GM13977 (cell line): ENCODE results near the gene CHMP4A.
"Not testable (repeated sequence)": the region's sequence is repeated elsewhere in the genome, so short reads cannot be mapped to it uniquely, and the experiment has no call there.

Experiments
- DNase-seq: peaks from one replicate; pipeline ENCODE4 v3.0.0; 2012; ENCODE audit warnings: low spot score
- in situ Hi-C: fragments of 300-500 bp; cut with MboI; formaldehyde crosslinking; loops from one replicate; pipeline ENCODE4 v1.12.0; 2022; ENCODE audit warnings: low sequenced_read_pairs, low pct_unique_long_range_greater_than_20kb, mixed read lengths, inconsistent platforms; ENCODE audit not compliant: unreplicated experiment
- TF ChIP-seq, protein P1 (sequence below): IDR thresholded peaks from 2 replicates; pipeline ENCODE4 v1.5.1; 2012; ENCODE audit warnings: mild to moderate bottlenecking, control low read depth; ENCODE audit not compliant: insufficient read depth; ENCODE audit errors: extremely low read depth, missing control alignments

CHMP4A gene

DNA sequence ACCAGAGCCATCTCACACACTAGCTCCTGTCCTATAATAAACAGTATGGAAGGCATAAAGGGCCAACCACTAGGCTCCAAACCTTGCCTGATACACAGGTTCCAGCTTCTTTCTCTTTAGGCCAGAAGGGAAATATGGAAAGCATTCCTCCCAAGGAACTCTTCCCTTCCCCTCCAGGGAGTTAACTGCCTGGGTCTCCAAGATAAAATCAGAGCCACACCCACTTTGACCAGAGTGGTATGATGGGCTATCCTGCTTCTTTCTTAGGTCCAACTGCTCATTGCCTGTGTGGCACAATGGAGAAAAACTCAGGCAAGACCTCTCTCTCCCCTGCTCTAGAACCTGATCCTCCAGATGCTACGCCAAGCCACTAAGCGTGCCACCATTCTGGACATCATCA, 5.7 kb downstream of the CHMP4A start:
- in situ Hi-C loops, result no loop called here
- TF ChIP-seq, protein P1, sequence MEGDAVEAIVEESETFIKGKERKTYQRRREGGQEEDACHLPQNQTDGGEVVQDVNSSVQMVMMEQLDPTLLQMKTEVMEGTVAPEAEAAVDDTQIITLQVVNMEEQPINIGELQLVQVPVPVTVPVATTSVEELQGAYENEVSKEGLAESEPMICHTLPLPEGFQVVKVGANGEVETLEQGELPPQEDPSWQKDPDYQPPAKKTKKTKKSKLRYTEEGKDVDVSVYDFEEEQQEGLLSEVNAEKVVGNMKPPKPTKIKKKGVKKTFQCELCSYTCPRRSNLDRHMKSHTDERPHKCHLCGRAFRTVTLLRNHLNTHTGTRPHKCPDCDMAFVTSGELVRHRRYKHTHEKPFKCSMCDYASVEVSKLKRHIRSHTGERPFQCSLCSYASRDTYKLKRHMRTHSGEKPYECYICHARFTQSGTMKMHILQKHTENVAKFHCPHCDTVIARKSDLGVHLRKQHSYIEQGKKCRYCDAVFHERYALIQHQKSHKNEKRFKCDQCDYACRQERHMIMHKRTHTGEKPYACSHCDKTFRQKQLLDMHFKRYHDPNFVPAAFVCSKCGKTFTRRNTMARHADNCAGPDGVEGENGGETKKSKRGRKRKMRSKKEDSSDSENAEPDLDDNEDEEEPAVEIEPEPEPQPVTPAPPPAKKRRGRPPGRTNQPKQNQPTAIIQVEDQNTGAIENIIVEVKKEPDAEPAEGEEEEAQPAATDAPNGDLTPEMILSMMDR, result no peak
- no peak for DNase-seq

DNA sequence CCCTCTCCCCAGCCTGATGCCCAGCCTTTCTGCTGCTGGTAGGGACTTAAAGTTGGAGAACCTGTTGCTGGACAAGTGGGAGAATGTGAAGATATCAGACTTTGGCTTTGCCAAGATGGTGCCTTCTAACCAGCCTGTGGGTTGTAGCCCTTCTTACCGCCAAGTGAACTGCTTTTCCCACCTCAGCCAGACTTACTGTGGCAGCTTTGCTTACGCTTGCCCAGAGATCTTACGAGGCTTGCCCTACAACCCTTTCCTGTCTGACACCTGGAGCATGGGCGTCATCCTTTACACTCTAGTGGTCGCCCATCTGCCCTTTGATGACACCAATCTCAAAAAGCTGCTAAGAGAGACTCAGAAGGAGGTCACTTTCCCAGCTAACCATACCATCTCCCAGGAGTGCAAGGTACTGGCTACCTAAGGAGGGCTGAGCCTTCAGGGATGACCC, 6.2 kb downstream of the CHMP4A start:
- in situ Hi-C loops, result no loop called here
- TF ChIP-seq, protein P1, result no peak

DNA sequence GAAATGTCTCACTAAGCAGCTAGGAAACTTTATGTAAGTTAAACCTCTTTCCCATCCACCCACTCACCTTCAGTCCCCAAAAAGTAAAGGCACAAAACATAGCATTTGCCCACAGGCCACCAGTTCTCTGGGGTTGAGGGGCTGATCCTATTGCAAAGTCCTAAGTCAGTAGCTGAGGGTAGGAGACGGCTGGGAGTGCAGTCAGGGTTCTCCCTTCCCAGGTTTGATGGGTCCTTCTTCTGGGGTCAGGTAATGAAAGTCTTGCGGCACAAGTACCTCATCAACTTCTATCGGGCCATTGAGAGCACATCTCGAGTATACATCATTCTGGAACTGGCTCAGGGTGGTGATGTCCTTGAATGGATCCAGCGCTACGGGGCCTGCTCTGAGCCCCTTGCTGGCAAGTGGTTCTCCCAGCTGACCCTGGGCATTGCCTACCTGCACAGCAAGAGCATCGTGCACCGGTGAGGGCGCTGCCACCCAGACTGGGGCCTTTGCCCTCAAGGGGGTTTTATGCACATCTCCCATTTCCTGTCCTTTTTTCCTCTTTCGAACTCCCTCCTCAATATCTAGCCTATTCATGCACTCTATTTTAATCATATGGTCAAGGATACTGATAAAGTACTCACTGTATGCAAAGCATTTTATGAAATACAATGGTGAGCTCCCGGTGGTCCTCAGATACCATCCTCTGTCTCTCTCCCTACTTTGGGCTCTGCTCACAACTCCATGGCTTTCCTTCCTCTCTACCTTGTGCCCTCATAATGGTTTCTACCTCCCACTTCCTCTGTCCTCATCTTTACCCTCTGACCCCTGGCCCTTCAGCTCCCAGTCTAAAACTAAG, 6.8 kb downstream of the CHMP4A start:
- TF ChIP-seq, protein P1, result no peak
- DNase-seq, result no peak
- in situ Hi-C loops, result no loop called here

More for the DNA sequence above, 6.2 kb downstream of the CHMP4A start:
- DNase-seq, result no peak

DNA sequence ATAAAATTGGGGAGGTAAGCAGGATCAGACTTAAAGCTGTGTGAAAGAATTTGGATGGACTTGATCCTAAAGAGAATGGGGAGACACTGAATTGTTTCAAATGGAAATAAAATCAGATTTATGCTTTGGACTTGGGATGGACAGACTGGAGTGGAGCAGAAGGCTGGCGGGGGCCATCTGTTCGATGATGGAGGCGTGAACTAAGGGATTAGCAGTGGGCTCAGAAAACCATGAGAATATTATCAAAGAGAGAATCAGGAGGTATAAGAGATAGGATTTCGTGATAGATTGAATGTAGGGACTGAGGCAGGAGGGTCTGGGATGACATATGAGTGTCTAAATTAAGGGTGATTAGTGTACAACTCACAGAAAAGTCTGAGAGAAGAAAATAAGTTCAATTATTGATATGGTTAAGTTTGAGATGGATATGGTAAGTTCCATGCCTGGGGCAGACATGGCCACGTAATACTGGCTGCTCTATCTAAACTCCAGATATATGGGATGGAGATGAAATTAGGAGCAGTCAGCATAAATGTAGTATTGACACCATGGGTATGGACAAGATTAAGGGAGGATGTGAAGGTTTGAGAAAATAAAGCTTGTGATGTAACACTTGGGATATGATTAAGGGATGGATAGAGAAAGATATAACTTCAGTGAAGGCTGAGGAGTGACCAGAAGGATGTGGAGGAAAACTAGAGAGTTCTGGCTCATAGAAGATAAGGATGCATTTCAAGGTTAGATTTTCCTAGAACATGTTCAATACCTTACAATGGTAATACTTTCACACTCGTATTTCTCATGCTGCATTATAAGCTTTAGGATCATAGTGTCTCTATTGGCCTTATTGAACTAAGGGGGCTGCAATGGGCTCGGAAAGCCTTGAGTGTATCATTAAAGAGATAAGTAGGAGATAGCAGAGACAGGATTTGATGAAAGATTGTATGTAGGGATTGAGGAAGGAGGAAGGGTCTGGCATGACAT, 8.8 kb downstream of the CHMP4A start:
- no peak for DNase-seq
- TF ChIP-seq, protein P1, result no peak
- in situ Hi-C loops, result no loop called here

DNA sequence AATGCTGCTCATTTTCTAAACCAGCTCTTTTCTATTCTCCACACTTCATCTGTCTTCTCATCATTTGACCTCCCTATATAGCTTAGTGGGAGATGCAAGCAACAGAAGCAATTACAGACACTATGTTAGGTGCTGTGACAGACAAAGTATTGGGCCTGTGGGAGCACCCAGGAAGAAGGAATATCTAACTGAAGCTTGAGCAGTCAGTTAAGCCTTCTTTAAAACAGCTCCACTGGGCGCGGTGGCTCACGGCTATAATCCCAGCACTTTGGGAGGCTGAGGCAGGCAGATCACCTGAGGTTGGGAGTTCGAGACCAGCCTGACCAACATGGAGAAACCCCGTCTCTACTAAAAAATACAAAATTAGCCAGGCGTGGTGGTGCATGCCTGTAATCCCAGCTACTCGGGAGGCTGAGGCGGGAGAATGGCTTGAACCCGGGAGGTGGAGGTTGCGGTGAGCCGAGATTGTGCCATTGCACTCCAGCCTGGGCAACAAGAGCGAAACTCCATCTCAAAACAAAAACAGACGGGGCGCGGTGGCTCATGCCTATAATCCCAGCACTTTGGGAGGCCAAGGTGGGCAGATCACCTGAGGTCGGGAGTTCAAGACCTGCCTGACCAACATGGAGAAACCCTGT, 9.9 kb downstream of the CHMP4A start:
- in situ Hi-C loops, DNase-seq: not testable (repeated sequence)

DNA sequence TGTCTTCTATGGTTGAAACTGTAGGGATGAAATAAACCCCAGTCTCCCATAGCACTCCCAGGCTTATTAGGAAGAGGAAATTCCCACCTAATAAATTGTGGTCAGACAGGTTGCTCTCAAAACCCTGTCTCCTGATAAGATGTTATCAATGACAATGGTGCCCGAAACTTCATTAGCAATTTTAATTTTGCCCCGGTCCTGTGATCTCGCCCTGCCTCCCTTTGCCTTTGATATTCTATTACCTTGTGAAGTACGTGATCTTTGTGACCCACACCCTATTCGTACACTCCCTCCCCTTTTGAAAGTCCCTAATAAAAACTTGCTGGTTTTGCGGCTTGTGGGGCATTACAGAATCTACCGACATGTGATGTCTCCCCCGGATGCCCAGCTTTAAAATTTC, 10.8 kb downstream of the CHMP4A start:
- DNase-seq, in situ Hi-C loops: not testable (repeated sequence)

DNA sequence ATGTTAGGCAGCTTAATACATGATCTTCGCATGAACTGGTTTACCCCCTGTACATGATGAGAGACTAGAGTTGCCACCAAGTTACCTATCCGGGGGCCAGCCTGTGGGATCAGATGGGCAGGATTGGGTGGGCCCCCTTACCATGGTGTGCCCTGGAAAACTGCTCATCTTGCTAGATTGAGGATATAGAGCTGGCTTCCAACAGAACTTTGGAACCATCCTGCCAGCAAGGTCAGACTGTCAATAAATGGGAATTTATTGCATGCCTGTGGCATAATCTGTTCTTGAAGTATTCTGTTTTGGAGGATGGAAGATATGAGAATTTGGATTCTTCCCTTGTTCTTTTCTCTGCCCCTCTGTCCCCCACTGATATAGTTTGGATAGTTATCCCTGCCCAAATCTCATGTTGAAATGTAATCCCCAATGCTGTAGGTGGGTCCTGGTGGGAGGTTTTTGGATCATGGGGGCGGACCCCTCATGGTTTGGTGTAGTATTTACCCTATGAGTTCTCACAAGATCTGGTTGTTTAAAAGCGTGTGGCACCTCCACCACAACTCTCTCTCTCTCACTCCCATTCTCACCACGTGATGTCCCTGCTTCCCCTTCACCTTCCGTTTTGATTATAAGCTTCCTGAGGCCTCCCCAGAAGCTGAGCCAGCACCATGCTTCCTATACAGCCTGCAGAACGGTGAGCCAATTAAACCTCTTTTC, 14.3 kb downstream of the CHMP4A start:
- TF ChIP-seq, protein P1, result no peak
- in situ Hi-C loops, result no loop called here
- no peak for DNase-seq
